ENCODE measurements around the gene FAM98B.
A peak's percentile ranks its signal among the peaks of the same experiment; 100 is the strongest.

FAM98B gene

DNA sequence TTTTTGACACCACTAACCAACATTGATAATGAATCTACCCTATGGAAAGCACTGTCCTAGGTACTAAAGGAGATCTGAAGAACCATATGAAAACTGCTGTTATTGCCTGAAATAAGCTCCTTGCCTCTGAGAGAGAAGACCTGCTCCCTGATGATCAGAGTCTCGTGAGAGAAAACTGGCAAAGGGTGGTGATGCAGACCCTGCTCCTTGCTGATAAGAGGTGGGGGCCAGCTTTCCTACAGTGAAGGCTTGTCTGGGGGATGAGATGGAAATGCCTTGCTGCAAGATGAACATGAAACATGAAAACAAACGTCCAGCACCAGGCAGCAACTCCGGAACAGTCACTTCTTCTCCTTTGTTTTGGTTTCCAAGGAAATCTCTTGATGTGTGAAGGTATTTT, 78.8 kb downstream of the FAM98B start:
- Histone ChIP-seq H3K36me3 (ENCODE audit: control insufficient read depth in 1 of 2, insufficient read depth in 2 of 2, low read length in 2 of 2) (peaks cover 4 to 19% of the 10 kb centered on the region in 2 experiments), H3K23ac (ENCODE audit: low read length) (no peak overlapping the region), H2BK12ac (ENCODE audit: low read length) (no peak overlapping the region), H4K8ac (ENCODE audit: low read depth, low read length) (no peak overlapping the region), H3K4me1 (ENCODE audit: control insufficient read depth in 1 of 2, insufficient read depth in 2 of 2, low read length in 2 of 2) (peaks cover 11 to 13% of the 10 kb centered on the region in 2 experiments), H3K18ac (ENCODE audit: low read length) (no peak overlapping the region), H3K4me3 (ENCODE audit: low read depth, low read length) (no peak overlapping the region), H3K4me2 (ENCODE audit: low read length) (no peak overlapping the region), H4K12ac (ENCODE audit: low read depth, low read length) (no peak overlapping the region), H3K14ac (ENCODE audit: low read length) (no peak overlapping the region), H3K9me3 (ENCODE audit: insufficient read depth, low read depth, low read length) (no peaks in the 10 kb centered on the region), H3K27ac (ENCODE audit: low read depth, low read length) (no peak overlapping the region), H2BK120ac (ENCODE audit: insufficient read depth, low read length, poor library complexity) (no peak overlapping the region), H3K9ac (ENCODE audit: low read length) (no peak overlapping the region), H3K79me2 (ENCODE audit: control insufficient read depth, insufficient read depth, low read length, poor library complexity) (peaks cover 3% of the 10 kb centered on the region), H4K91ac (ENCODE audit: low read depth, low read length) (no peak overlapping the region), H3K4ac (ENCODE audit: low read depth, low read length) (no peak overlapping the region), H3K27me3 (ENCODE audit: insufficient read depth, low read length) (no peaks in the 10 kb centered on the region), H2AK5ac (ENCODE audit: low read length) (no peak overlapping the region), H2BK5ac (ENCODE audit: low read depth, low read length, poor library complexity) (no peak overlapping the region), H2AFZ (ENCODE audit: insufficient read depth, low read length, poor library complexity) (no peak overlapping the region), H3K79me1 (ENCODE audit: low read length) (no peaks in the 10 kb centered on the region)
- DNase-seq: no peak
- no CpG with 5 or more reads among the region's 3 CpGs for WGBS (ENCODE audit: extremely low coverage, insufficient coverage, insufficient read length)

DNA sequence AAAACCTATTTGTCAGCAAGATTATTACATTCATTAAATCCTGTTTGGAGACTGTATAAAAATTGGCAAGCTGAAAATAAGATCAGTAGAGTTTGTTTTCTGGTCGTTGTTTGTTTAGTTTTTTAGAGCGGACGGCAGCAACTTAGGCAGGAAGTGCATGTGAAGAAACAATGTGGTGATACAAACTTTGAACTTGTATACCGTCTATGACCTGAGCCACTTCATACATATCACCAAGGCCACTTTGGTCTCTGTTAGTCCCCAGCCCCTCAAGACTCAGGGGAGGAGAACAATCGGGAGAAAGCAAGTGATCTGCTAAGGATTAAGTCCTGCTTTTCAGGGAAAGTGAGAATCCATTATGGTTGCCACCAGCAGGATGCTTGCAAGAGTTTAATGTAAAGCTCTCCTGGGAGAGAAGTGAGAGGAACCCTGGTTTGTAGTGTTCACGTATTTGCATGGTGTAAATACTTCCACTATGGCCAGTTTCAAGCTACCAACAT, 79.5 kb downstream of the FAM98B start:
- H2BK5ac ChIP-seq (ENCODE audit: low read depth, low read length, poor library complexity): no peak overlapping the region
- H3K18ac ChIP-seq (ENCODE audit: low read length): no peak overlapping the region
- no peaks in the 10 kb centered on the region for H3K27me3 ChIP-seq (ENCODE audit: insufficient read depth, low read length)
- no peak overlapping the region for H4K12ac ChIP-seq (ENCODE audit: low read depth, low read length)
- H3K14ac ChIP-seq (ENCODE audit: low read length): no peak overlapping the region
- no CpG with 5 or more reads among the region's 6 CpGs for WGBS (ENCODE audit: extremely low coverage, insufficient coverage, insufficient read length)
- H2AK5ac ChIP-seq (ENCODE audit: low read length): no peak overlapping the region
- no peak overlapping the region for H3K27ac ChIP-seq (ENCODE audit: low read depth, low read length)
- DNase-seq: no peak
- no peaks in the 10 kb centered on the region for H3K79me1 ChIP-seq (ENCODE audit: low read length)
- H3K23ac ChIP-seq (ENCODE audit: low read length): no peak overlapping the region
- no peak overlapping the region for H3K9ac ChIP-seq (ENCODE audit: low read length)
- no peak overlapping the region for H3K4me3 ChIP-seq (ENCODE audit: low read depth, low read length)
- no peak overlapping the region for H4K8ac ChIP-seq (ENCODE audit: low read depth, low read length)
- H3K4me1 ChIP-seq (ENCODE audit: control insufficient read depth in 1 of 2, insufficient read depth in 2 of 2, low read length in 2 of 2): peaks cover 11 to 13% of the 10 kb centered on the region in 2 experiments
- no peak overlapping the region for H2AFZ ChIP-seq (ENCODE audit: insufficient read depth, low read length, poor library complexity)
- no peak overlapping the region for H4K91ac ChIP-seq (ENCODE audit: low read depth, low read length)
- no peak overlapping the region for H3K4ac ChIP-seq (ENCODE audit: low read depth, low read length)
- H3K36me3 ChIP-seq (ENCODE audit: control insufficient read depth in 1 of 2, insufficient read depth in 2 of 2, low read length in 2 of 2): peaks cover 4 to 19% of the 10 kb centered on the region in 2 experiments
- no peak overlapping the region for H3K4me2 ChIP-seq (ENCODE audit: low read length)
- H2BK120ac ChIP-seq (ENCODE audit: insufficient read depth, low read length, poor library complexity): no peak overlapping the region
- no peaks in the 10 kb centered on the region for H3K9me3 ChIP-seq (ENCODE audit: insufficient read depth, low read depth, low read length)
- peaks cover 3% of the 10 kb centered on the region for H3K79me2 ChIP-seq (ENCODE audit: control insufficient read depth, insufficient read depth, low read length, poor library complexity)
- no peak overlapping the region for H2BK12ac ChIP-seq (ENCODE audit: low read length)

DNA sequence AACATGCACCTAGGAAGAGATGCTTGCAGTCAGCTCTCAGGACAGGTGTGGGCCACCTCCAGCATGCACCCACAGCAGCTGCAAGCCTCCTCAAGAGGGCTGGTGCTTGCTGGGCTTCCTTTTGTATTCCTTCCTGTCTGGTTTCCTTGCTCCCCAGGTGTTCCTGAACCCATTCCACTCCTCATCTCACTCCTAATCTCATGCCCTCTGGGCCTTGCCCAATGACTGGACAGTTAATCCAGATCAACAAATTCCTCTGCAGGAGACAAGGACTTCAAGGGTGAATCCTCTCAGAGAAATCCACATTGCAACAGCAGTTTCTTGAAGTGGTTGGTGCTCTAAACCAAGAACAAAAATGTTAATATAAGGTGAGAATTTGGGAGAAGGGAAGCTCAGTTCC, 80.0 kb downstream of the FAM98B start:
- Histone ChIP-seq H2BK120ac (ENCODE audit: insufficient read depth, low read length, poor library complexity) (no peak overlapping the region), H3K36me3 (ENCODE audit: control insufficient read depth in 1 of 2, insufficient read depth in 2 of 2, low read length in 2 of 2) (peaks cover 4 to 19% of the 10 kb centered on the region in 2 experiments), H3K9ac (ENCODE audit: low read length) (no peak overlapping the region), H4K91ac (ENCODE audit: low read depth, low read length) (no peak overlapping the region), H3K23ac (ENCODE audit: low read length) (no peak overlapping the region), H2BK5ac (ENCODE audit: low read depth, low read length, poor library complexity) (no peak overlapping the region), H3K4me2 (ENCODE audit: low read length) (no peak overlapping the region), H2AFZ (ENCODE audit: insufficient read depth, low read length, poor library complexity) (no peak overlapping the region), H2AK5ac (ENCODE audit: low read length) (no peak overlapping the region), H3K4me1 (ENCODE audit: control insufficient read depth in 1 of 2, insufficient read depth in 2 of 2, low read length in 2 of 2) (peaks cover 11 to 14% of the 10 kb centered on the region in 2 experiments), H3K14ac (ENCODE audit: low read length) (no peak overlapping the region), H3K18ac (ENCODE audit: low read length) (no peak overlapping the region), H3K27me3 (ENCODE audit: insufficient read depth, low read length) (no peaks in the 10 kb centered on the region), H3K4ac (ENCODE audit: low read depth, low read length) (no peak overlapping the region), H3K9me3 (ENCODE audit: insufficient read depth, low read depth, low read length) (no peaks in the 10 kb centered on the region), H2BK12ac (ENCODE audit: low read length) (no peak overlapping the region), H3K79me2 (ENCODE audit: control insufficient read depth, insufficient read depth, low read length, poor library complexity) (peaks cover 3% of the 10 kb centered on the region), H3K27ac (ENCODE audit: low read depth, low read length) (no peak overlapping the region), H4K8ac (ENCODE audit: low read depth, low read length) (no peak overlapping the region), H3K79me1 (ENCODE audit: low read length) (no peaks in the 10 kb centered on the region), H4K12ac (ENCODE audit: low read depth, low read length) (no peak overlapping the region), H3K4me3 (ENCODE audit: low read depth, low read length) (no peak overlapping the region)
- DNase-seq: peak; percentile 83 to 93

DNA sequence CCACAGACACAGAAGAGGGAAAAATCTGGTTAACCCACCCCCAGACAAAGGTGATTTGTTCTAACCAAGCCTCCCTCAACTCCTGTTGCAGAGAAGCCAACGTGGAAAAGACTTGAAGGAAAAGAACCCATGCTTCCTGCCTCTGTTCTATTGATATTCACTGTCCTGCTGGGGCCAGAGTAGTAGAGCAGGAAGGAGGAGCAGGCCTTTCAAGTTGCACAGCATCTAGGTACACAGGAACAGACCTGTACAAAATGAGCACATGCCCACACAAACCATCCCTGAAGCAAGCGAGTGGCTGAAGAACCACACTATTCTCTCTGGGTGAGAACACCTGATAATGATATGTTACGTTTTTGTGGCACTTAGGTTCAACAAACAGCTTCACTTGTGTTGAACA, 80.8 kb downstream of the FAM98B start:
- Histone ChIP-seq H3K18ac (ENCODE audit: low read length) (peak overlapping the region; percentile 6), H2AFZ (ENCODE audit: insufficient read depth, low read length, poor library complexity) (no peak overlapping the region), H3K9ac (ENCODE audit: low read length) (no peak overlapping the region), H3K36me3 (ENCODE audit: control insufficient read depth in 1 of 2, insufficient read depth in 2 of 2, low read length in 2 of 2) (peaks cover 4 to 19% of the 10 kb centered on the region in 2 experiments), H3K27me3 (ENCODE audit: insufficient read depth, low read length) (no peaks in the 10 kb centered on the region), H2BK120ac (ENCODE audit: insufficient read depth, low read length, poor library complexity) (no peak overlapping the region), H3K79me2 (ENCODE audit: control insufficient read depth, insufficient read depth, low read length, poor library complexity) (peaks cover 3% of the 10 kb centered on the region), H4K12ac (ENCODE audit: low read depth, low read length) (no peak overlapping the region), H3K4ac (ENCODE audit: low read depth, low read length) (no peak overlapping the region), H3K9me3 (ENCODE audit: insufficient read depth, low read depth, low read length) (no peaks in the 10 kb centered on the region), H4K8ac (ENCODE audit: low read depth, low read length) (no peak overlapping the region), H3K4me2 (ENCODE audit: low read length) (no peak overlapping the region), H3K27ac (ENCODE audit: low read depth, low read length) (no peak overlapping the region), H3K79me1 (ENCODE audit: low read length) (no peaks in the 10 kb centered on the region), H3K4me1 (ENCODE audit: control insufficient read depth in 1 of 2, insufficient read depth in 2 of 2, low read length in 2 of 2) (peaks cover 11 to 17% of the 10 kb centered on the region in 2 experiments), H3K14ac (ENCODE audit: low read length) (no peak overlapping the region), H2AK5ac (ENCODE audit: low read length) (no peak overlapping the region), H2BK5ac (ENCODE audit: low read depth, low read length, poor library complexity) (no peak overlapping the region), H4K91ac (ENCODE audit: low read depth, low read length) (no peak overlapping the region), H3K23ac (ENCODE audit: low read length) (no peak overlapping the region), H3K4me3 (ENCODE audit: low read depth, low read length) (no peak overlapping the region), H2BK12ac (ENCODE audit: low read length) (no peak overlapping the region)
- WGBS (ENCODE audit: extremely low coverage, insufficient coverage, insufficient read length): no CpG with 5 or more reads among the region's 3 CpGs
- DNase-seq: no peak
